ENCODE data around the gene L3MBTL4.

Gene L3MBTL4

GRCh38 chr18:5998166-5998881 is 416.4 kb downstream of the L3MBTL4 start:
- DNase-seq, result no peak

- no peak for DNase-seq
Observed at GRCh38 chr18:5997361-5997760, 417.4 kb downstream of the L3MBTL4 start.

- DNase-seq, result no peak
Observed at GRCh38 chr18:5995626-5996025, 419.1 kb downstream of the L3MBTL4 start.

GRCh38 chr18:5993938-5994337 is 420.8 kb downstream of the L3MBTL4 start:
- no peak for DNase-seq

- no peak for DNase-seq
Observed at GRCh38 chr18:5992381-5992780, 422.3 kb downstream of the L3MBTL4 start.

GRCh38 chr18:5987249-5987648 is 427.5 kb downstream of the L3MBTL4 start:
- DNase-seq, result no peak

- no peak for DNase-seq
Observed at GRCh38 chr18:5986257-5986931, 428.3 kb downstream of the L3MBTL4 start.

- no peak for DNase-seq
Observed at GRCh38 chr18:5984245-5984644, 430.5 kb downstream of the L3MBTL4 start.

GRCh38 chr18:5983488-5983887 is 431.2 kb downstream of the L3MBTL4 start:
- no peak for DNase-seq

- no peak for DNase-seq
Observed at GRCh38 chr18:5982332-5982731, 432.4 kb downstream of the L3MBTL4 start.

- DNase-seq, result no peak
Observed at GRCh38 chr18:5980721-5981120, 434.0 kb downstream of the L3MBTL4 start.

- DNase-seq, result no peak
Observed at GRCh38 chr18:5979971-5980457, 434.7 kb downstream of the L3MBTL4 start.

GRCh38 chr18:5979176-5979888 is 435.4 kb downstream of the L3MBTL4 start:
- no peak for DNase-seq

- no peak for DNase-seq
Observed at GRCh38 chr18:5977022-5977421, 437.7 kb downstream of the L3MBTL4 start.

GRCh38 chr18:5975111-5976002 is 439.4 kb downstream of the L3MBTL4 start:
- no peak for DNase-seq

GRCh38 chr18:5974696-5975095 is 440.0 kb downstream of the L3MBTL4 start:
- DNase-seq, result no peak

- DNase-seq, result peak in 2 of 56 donors; percentile 8 to 11
Observed at GRCh38 chr18:5973099-5973498, 441.6 kb downstream of the L3MBTL4 start.

GRCh38 chr18:5972298-5972697 is 442.4 kb downstream of the L3MBTL4 start:
- DNase-seq, result no peak

GRCh38 chr18:5969989-5970403 is 444.7 kb downstream of the L3MBTL4 start:
- DNase-seq, result peak in 28 of 56 donors; percentile 12 to 67 (median 24)

- DNase-seq, result peak in 8 of 56 donors; percentile 6 to 53 (median 22)
Observed at GRCh38 chr18:5969355-5969988, 445.2 kb downstream of the L3MBTL4 start.

GRCh38 chr18:5967666-5968065 is 447.0 kb downstream of the L3MBTL4 start:
- DNase-seq, result no peak

All from nucleus accumbens (tissue), 56 donors.